Tibial artery (tissue), 4 donors: ENCODE measurements around the gene CHAC1.

Experiments
- DNase-seq, 2 donors: peaks; one replicate each; pipeline ENCODE4 v3.0.0-alpha.2; 2019
- H3K27ac ChIP-seq, 2 donors: fragments of 200-600 bp; sonication (generic) in 1 of 2; 1 replicate in 1 of 2; 2 replicates in 1 of 2; pipeline ENCODE4 v1.5.1; 2018 to 2019; ENCODE audit warnings: mild to moderate bottlenecking in 1 of 2
- H3K27me3 ChIP-seq, 2 donors: fragments of 200-600 bp; sonication (generic) in 1 of 2; one replicate each; pipeline versions ENCODE4 v1.5.1 to v1.6.0; 2016 to 2019
- H3K36me3 ChIP-seq, 3 donors: fragments of 200-600 bp; sonication (generic) in 2 of 3; one replicate each; pipeline ENCODE4 v1.5.1; 2016 to 2019; ENCODE audit warnings: mild to moderate bottlenecking in 2 of 3
- H3K4me1 ChIP-seq, 4 donors: fragments of 200-600 bp; sonication (generic) in 2 of 4; 1 replicate in 3 of 4; 2 replicates in 1 of 4; pipeline ENCODE4 v1.5.1; 2016 to 2019
- H3K4me3 ChIP-seq, 2 donors: fragments of 200-600 bp; sonication (generic) in 1 of 2; 1 replicate in 1 of 2; 2 replicates in 1 of 2; pipeline ENCODE4 v1.5.1; 2018 to 2019; ENCODE audit warnings: mild to moderate bottlenecking in 2 of 2
- H3K9me3 ChIP-seq, 3 donors: fragments of 200-600 bp; sonication (generic) in 1 of 3; one replicate each; pipeline ENCODE4 v1.5.1; 2016 to 2019
- intact Hi-C: fragments of 100-400 bp; cut with DNase I; formaldehyde crosslinking; loops from one replicate; pipeline ENCODE4 v1.15.0; 2023; ENCODE audit warnings: low total_unique reads
- TF ChIP-seq, protein P1 (sequence below), 2 experiments: fragments of 200-600 bp in 1 of 2; fragments of 450-650 bp in 1 of 2; IDR thresholded peaks; one replicate each; pipeline ENCODE4 v1.5.1; 2017 to 2019; ENCODE audit warnings: antibody characterized with exemption in 2 of 2, mild to moderate bottlenecking in 1 of 2, moderate library complexity in 1 of 2

The CHAC1 gene

DNA sequence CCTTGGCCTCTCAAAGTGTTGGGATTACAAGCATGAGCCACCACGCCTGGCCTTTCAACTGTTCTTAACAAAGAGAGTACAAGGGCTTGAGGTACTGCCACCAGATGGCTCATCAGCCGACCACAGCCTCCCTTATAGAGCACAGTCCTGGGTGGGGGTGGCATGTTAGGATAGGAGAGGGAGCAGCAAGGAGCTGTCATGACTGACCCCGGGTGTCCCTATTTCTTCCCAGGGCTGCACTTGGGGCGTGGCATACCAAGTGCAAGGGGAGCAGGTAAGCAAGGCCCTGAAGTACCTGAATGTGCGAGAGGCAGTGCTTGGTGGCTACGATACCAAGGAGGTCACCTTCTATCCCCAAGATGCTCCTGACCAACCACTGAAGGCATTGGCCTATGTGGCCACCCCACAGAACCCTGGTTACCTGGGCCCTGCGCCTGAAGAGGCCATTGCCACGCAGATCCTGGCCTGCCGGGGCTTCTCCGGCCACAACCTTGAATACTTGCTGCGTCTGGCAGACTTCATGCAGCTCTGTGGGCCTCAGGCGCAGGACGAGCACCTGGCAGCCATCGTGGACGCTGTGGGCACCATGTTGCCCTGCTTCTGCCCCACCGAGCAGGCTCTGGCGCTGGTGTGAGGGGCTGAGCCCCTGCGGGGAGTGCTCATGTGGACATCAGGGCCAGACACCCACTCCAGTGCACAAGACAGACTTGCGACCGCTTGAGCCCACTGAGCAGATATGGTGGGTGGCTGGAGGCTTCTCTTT is 2.1 kb downstream of the CHAC1 start:
- Histone ChIP-seq H3K4me1 (peaks cover 0 to 55% (median 39%) of the 10 kb centered on the region in 4 donors), H3K27me3 (no peaks in the 10 kb centered on the region)
- DNase-seq, result no peak

DNA sequence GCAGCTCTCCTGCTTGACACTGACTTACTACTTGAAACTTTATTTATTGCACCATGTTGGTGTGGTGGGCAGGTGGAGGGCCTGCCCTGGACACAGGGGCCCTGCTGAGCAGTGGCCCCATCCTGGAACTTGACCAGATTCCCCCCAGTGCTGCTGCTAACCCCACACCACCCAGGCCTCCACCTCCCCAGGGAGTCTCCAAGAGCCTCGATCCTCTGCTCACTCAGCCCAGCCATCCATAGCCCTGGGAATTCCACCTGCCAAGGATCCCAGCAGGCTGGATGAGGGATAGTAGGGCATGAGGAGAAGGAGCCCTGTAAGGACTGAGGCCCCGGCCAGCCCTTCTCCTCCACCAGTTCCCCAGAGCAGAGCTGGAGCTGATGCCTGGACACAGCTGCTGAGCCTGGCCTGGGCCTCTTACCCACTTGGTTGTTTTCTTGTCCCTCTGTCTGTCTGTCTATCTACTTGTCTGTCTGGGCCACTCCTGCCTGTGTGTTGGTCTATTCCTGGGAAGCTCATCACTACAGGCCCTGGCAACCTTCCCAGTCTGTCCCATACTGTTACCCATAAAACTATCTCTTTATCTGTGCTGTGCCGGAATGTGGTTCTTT is 2.8 kb downstream of the CHAC1 start:
- intact Hi-C loops, result no loop called here
- H3K4me3 ChIP-seq, result no peak overlapping the region
- H3K27ac ChIP-seq, result peak overlapping the region; percentile 70 to 72

More for the DNA sequence above, 2.1 kb downstream of the CHAC1 start:
- intact Hi-C loops, result no loop called here
- TF ChIP-seq, protein P1, sequence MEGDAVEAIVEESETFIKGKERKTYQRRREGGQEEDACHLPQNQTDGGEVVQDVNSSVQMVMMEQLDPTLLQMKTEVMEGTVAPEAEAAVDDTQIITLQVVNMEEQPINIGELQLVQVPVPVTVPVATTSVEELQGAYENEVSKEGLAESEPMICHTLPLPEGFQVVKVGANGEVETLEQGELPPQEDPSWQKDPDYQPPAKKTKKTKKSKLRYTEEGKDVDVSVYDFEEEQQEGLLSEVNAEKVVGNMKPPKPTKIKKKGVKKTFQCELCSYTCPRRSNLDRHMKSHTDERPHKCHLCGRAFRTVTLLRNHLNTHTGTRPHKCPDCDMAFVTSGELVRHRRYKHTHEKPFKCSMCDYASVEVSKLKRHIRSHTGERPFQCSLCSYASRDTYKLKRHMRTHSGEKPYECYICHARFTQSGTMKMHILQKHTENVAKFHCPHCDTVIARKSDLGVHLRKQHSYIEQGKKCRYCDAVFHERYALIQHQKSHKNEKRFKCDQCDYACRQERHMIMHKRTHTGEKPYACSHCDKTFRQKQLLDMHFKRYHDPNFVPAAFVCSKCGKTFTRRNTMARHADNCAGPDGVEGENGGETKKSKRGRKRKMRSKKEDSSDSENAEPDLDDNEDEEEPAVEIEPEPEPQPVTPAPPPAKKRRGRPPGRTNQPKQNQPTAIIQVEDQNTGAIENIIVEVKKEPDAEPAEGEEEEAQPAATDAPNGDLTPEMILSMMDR (IDR thresholded peaks at IDR 0.05), result no peak
- Histone ChIP-seq H3K36me3 (no peaks in the 10 kb centered on the region), H3K4me3 (no peak overlapping the region), H3K9me3 (no peaks in the 10 kb centered on the region), H3K27ac (peak overlapping the region; percentile 70 to 72)

DNA sequence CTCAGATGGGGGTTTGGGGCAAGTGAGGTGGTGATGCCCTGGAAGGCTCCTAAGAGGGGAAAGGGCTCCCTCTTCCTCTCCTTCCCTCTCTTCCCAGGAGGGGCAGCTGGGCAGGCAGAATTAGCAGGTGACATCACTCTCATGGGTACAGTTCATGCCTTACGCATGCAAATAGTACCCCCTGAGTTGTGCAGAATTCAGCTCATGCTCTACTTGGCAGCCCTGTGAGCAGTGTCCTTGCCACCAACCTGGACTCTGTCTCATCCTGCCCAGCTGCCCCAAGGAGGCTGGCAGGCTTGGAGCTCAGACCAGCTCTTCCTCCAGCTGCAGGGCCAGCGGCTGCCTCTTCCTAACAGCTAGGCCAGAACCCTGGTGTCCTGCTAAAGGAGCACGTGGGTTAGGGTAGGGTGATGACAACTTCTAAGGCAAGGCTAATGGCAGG is 3.3 kb downstream of the CHAC1 start:
- H3K4me3 ChIP-seq, result no peak overlapping the region
- TF ChIP-seq, protein P1 (IDR thresholded peaks at IDR 0.05), result no peak
- no peak for DNase-seq
- intact Hi-C loops, result no loop called here
- H3K36me3 ChIP-seq, result no peaks in the 10 kb centered on the region
- peaks cover 0 to 55% (median 39%) of the 10 kb centered on the region in 4 donors for H3K4me1 ChIP-seq
- H3K9me3 ChIP-seq, result no peaks in the 10 kb centered on the region
- H3K27me3 ChIP-seq, result no peaks in the 10 kb centered on the region
- peak overlapping the region; percentile 70 to 72 for H3K27ac ChIP-seq

More for the DNA sequence above, 2.8 kb downstream of the CHAC1 start:
- H3K27me3 ChIP-seq, result no peaks in the 10 kb centered on the region
- H3K4me1 ChIP-seq, result peaks cover 0 to 55% (median 39%) of the 10 kb centered on the region in 4 donors
- no peak for DNase-seq
- TF ChIP-seq, protein P1 (IDR thresholded peaks at IDR 0.05), result no peak
- no peaks in the 10 kb centered on the region for H3K9me3 ChIP-seq
- no peaks in the 10 kb centered on the region for H3K36me3 ChIP-seq

DNA sequence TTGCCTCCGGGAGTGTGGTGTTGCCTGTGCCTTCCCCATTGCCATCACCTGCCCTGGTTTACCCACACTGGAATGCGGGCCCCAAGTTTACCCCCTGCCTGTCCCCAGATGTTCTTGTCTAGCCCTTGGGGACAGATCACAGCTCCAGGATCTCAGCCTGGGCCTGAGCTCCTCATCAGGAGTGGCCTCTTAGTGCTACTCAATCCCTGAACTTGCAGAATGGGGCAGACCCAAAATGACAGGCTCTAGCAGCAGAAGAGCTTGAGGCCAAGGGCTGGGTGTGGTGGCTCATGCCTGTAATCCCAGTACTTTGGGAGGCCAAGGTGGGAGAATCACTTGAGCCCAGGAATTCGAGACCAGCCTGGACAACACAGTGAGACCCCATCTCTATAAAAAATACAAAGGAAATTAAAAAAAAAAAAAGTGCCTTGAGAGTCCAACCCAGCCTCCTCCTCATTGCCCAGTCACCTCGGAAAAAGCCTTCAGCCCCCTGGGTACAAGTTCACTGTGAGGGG is 3.8 kb downstream of the CHAC1 start:
- TF ChIP-seq, protein P1 (IDR thresholded peaks at IDR 0.05), result no peak
- Histone ChIP-seq H3K27me3 (no peaks in the 10 kb centered on the region), H3K36me3 (no peaks in the 10 kb centered on the region), H3K9me3 (no peaks in the 10 kb centered on the region), H3K4me3 (no peak overlapping the region), H3K27ac (peak overlapping the region; percentile 70 to 72), H3K4me1 (peaks cover 0 to 55% (median 39%) of the 10 kb centered on the region in 4 donors)
- DNase-seq, result no peak
- intact Hi-C loops, result no loop called here

DNA sequence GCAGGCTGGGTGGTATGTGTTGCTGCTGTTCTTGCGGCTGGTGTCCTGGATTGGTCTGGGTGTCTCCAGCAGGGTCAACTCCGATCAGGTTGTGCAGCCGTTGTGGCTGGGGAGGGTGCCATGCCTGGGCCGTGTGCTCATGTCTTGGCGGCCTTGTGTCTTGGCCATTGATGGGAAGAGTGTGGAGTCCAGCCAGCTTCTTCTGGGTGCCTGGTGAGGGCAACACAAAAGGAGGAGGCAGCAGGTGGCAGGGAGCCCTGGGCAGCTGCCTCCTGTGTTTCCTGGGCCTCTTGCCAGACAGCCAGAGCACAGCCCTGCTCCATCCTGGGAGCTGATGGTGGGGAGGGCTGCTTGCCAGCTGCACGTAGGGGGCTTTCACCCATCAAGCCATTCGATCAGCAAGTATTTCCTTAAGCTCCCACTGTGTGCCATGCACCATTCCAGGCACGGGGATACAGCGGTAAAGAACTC is 4.3 kb downstream of the CHAC1 start:
- H3K4me3 ChIP-seq, result no peak overlapping the region
- no peaks in the 10 kb centered on the region for H3K36me3 ChIP-seq
- H3K4me1 ChIP-seq, result peaks cover 0 to 50% (median 35%) of the 10 kb centered on the region in 4 donors
- peak; percentile 57 to 91 for DNase-seq
- H3K27ac ChIP-seq, result peak overlapping the region; percentile 70 to 72
- H3K27me3 ChIP-seq, result no peaks in the 10 kb centered on the region
- no peaks in the 10 kb centered on the region for H3K9me3 ChIP-seq
- intact Hi-C loops, result no loop called here
- TF ChIP-seq, protein P1 (IDR thresholded peaks at IDR 0.05), result no peak
